ENCODE results near the gene UXT. TPM values are rescaled to one million over a fixed set of nuclear protein-coding genes. Genes with fewer than 3 reads are reported as not detected.

The UXT gene
- polyA plus RNA-seq, 1 donor from 2014 or later = 153 TPM

GRCh38 chrX:47620303-47620685, 38.7 kb downstream of the UXT start:
- Histone ChIP-seq H3K79me2 (replicated peaks; ENCODE audit: insufficient read depth, low read length) (no peaks in the 10 kb centered on the region), H4K20me1 (ENCODE audit: insufficient read depth) (no peaks in the 10 kb centered on the region), H2AFZ (ENCODE audit: low read depth, low read length) (peak overlapping the region; percentile 73), H3K27ac (ENCODE audit: low read length) (no peak overlapping the region), H3F3A (ENCODE audit: insufficient read depth, low read length, poor library complexity, severe bottlenecking) (no peaks in the 10 kb centered on the region), H3K9me2 (ENCODE audit: insufficient read depth, low read length) (no peaks in the 10 kb centered on the region), H3K4me2 (ENCODE audit: low read length) (no peak overlapping the region), H3K36me3 (ENCODE audit: insufficient read depth, low read length) (no peaks in the 10 kb centered on the region), H3K27me3 (ENCODE audit: insufficient read depth, low read depth, low read length) (no peaks in the 10 kb centered on the region), H3K9me3 (ENCODE audit: low read length) (no peaks in the 10 kb centered on the region), H3K4me3 (ENCODE audit: low read length) (peak overlapping the region; percentile 74), H3K9ac (ENCODE audit: low read length) (peak overlapping the region; percentile 66)
- TF ChIP-seq REST (IDR thresholded peaks at IDR 0.05; ENCODE audit: borderline replicate concordance) (no peak), EP300 (conservative IDR thresholded peaks at IDR 0.05; ENCODE audit: poor library complexity, severe bottlenecking) (no peak), RAD21 (conservative IDR thresholded peaks at IDR 0.05) (no peak), SMC3 (conservative IDR thresholded peaks at IDR 0.05; ENCODE audit: poor library complexity) (no peak), EZH2 (IDR thresholded peaks at IDR 0.05; ENCODE audit: borderline replicate concordance, insufficient read depth, low read length, poor library complexity, severe bottlenecking) (no peak), CTCF (IDR thresholded peaks at IDR 0.05; ENCODE audit: poor library complexity, severe bottlenecking) (no peak), TAF1 (IDR thresholded peaks at IDR 0.05; ENCODE audit: low read depth) (no peak), POLR2AphosphoS5 (IDR thresholded peaks at IDR 0.05) (no peak), MXI1 (conservative IDR thresholded peaks at IDR 0.05; ENCODE audit: poor library complexity, severe bottlenecking) (no peak)

- Histone ChIP-seq H2AFZ (ENCODE audit: low read depth, low read length) (peak within 1 kb of the TSS; percentile 73), H3K27ac (ENCODE audit: low read length) (no peak within 1 kb of the TSS), H3K4me3 (ENCODE audit: low read length) (peak within 1 kb of the TSS; percentile 74), H3K79me2 (replicated peaks; ENCODE audit: insufficient read depth, low read length) (no peaks in the 10 kb centered on the region), H3K4me2 (ENCODE audit: low read length) (no peak within 1 kb of the TSS), H4K20me1 (ENCODE audit: insufficient read depth) (no peaks in the 10 kb centered on the region), H3K9ac (ENCODE audit: low read length) (peak within 1 kb of the TSS; percentile 66), H3K36me3 (ENCODE audit: insufficient read depth, low read length) (no peaks in the 10 kb centered on the region), H3K27me3 (ENCODE audit: insufficient read depth, low read depth, low read length) (no peaks in the 10 kb centered on the region), H3F3A (ENCODE audit: insufficient read depth, low read length, poor library complexity, severe bottlenecking) (no peaks in the 10 kb centered on the region), H3K9me3 (ENCODE audit: low read length) (no peaks in the 10 kb centered on the region), H3K9me2 (ENCODE audit: insufficient read depth, low read length) (no peaks in the 10 kb centered on the region)
- TF ChIP-seq RAD21 (conservative IDR thresholded peaks at IDR 0.05) (peak; percentile 55), MXI1 (conservative IDR thresholded peaks at IDR 0.05; ENCODE audit: poor library complexity, severe bottlenecking) (peak; percentile 44), EP300 (conservative IDR thresholded peaks at IDR 0.05; ENCODE audit: poor library complexity, severe bottlenecking) (no peak), EZH2 (IDR thresholded peaks at IDR 0.05; ENCODE audit: borderline replicate concordance, insufficient read depth, low read length, poor library complexity, severe bottlenecking) (no peak), TAF1 (IDR thresholded peaks at IDR 0.05; ENCODE audit: low read depth) (peak; percentile 71), REST (IDR thresholded peaks at IDR 0.05; ENCODE audit: borderline replicate concordance) (peak; percentile 84), SMC3 (conservative IDR thresholded peaks at IDR 0.05; ENCODE audit: poor library complexity) (peak; percentile 47), POLR2AphosphoS5 (IDR thresholded peaks at IDR 0.05) (peak; percentile 86), CTCF (IDR thresholded peaks at IDR 0.05; ENCODE audit: poor library complexity, severe bottlenecking) (peak; percentile 73)
Measured at GRCh38 chrX:47619486-47620302, 39.3 kb downstream of the UXT start, which contains the start of gene SYN1. TSS of gene SYN1 (minus strand) at chrX:47619857. CDS start at chrX:47619728, 129 bp downstream.
